MM.1S (cell line): ENCODE results near the gene HS6ST3.

Source experiments
- DNase-seq: peaks from one replicate; pipeline ENCODE4 v3.0.0-alpha.2; 2015
- H2AFZ ChIP-seq: fragments of 300-600 bp; sonication (generic); 2 replicates; pipeline ENCODE4 v1.6.0; 2016; ENCODE audit warnings: antibody characterized with exemption, low read length
- H3F3A ChIP-seq: fragments of 300-600 bp; sonication (generic); 2 replicates; pipeline ENCODE4 v1.6.1; 2016; ENCODE audit warnings: mild to moderate bottlenecking, antibody characterized with exemption, low read length, moderate library complexity, mixed read lengths; ENCODE audit not compliant: insufficient read depth
- H3K27ac ChIP-seq: fragments of 300-600 bp; sonication (generic); 2 replicates; pipeline ENCODE4 v1.5.1; 2016; ENCODE audit warnings: mild to moderate bottlenecking, low read length
- H3K27me3 ChIP-seq: fragments of 300-600 bp; sonication (generic); replicated peaks from 2 replicates; pipeline ENCODE4 v1.6.0; 2016; ENCODE audit warnings: low read length; ENCODE audit not compliant: insufficient read depth
- H3K36me3 ChIP-seq: fragments of 300-600 bp; sonication (generic); replicated peaks from 2 replicates; pipeline ENCODE4 v1.6.1; 2016; ENCODE audit warnings: mild to moderate bottlenecking, low read length, mixed read lengths; ENCODE audit not compliant: insufficient read depth
- H3K4me1 ChIP-seq: fragments of 300-600 bp; sonication (generic); 2 replicates; pipeline ENCODE4 v1.6.1; 2016; ENCODE audit warnings: low read length, mixed read lengths
- H3K4me2 ChIP-seq: fragments of 300-600 bp; sonication (generic); 2 replicates; pipeline ENCODE4 v1.6.0; 2016; ENCODE audit warnings: low read depth, low read length
- H3K4me3 ChIP-seq: fragments of 300-600 bp; sonication (generic); 2 replicates; pipeline ENCODE4 v1.5.1; 2016; ENCODE audit warnings: low read length, mixed read lengths
- H3K79me2 ChIP-seq: fragments of 300-600 bp; sonication (generic); 2 replicates; pipeline ENCODE4 v1.6.1; 2016; ENCODE audit warnings: mixed run types, low read length, mixed read lengths
- H3K9ac ChIP-seq: fragments of 300-600 bp; sonication (generic); 2 replicates; pipeline ENCODE4 v1.6.1; 2016; ENCODE audit warnings: low read length, mixed read lengths
- H3K9me2 ChIP-seq: fragments of 300-600 bp; sonication (generic); replicated peaks from 2 replicates; pipeline ENCODE4 v1.6.1; 2016; ENCODE audit warnings: mild to moderate bottlenecking, low read length, mixed read lengths; ENCODE audit not compliant: insufficient read depth
- H3K9me3 ChIP-seq: fragments of 300-600 bp; sonication (generic); replicated peaks from 2 replicates; pipeline ENCODE4 v1.6.1; 2016; ENCODE audit warnings: mild to moderate bottlenecking, low read length, mixed read lengths; ENCODE audit not compliant: insufficient read depth
- H4K20me1 ChIP-seq: fragments of 300-600 bp; sonication (generic); 2 replicates; pipeline ENCODE4 v1.6.1; 2016; ENCODE audit warnings: mild to moderate bottlenecking, low read length, moderate library complexity, mixed read lengths; ENCODE audit not compliant: insufficient read depth
- CTCF ChIP-seq: fragments of 300-600 bp; sonication (generic); IDR thresholded peaks from 2 replicates; pipeline ENCODE4 v1.5.1; 2016; ENCODE audit warnings: antibody characterized with exemption, low read length, mixed read lengths
- EZH2 ChIP-seq: fragments of 300-600 bp; sonication (generic); optimal IDR thresholded peaks from 2 replicates; pipeline ENCODE3; 2017; ENCODE audit warnings: low read depth, mild to moderate bottlenecking, antibody characterized with exemption, low read length, mixed read lengths
- EZH2phosphoT487 ChIP-seq: fragments of 300-600 bp; sonication (generic); IDR thresholded peaks from 2 replicates; pipeline ENCODE4 v1.6.1; 2018; ENCODE audit warnings: antibody characterized with exemption, low read length

Gene HS6ST3

GRCh38 chr13:96185818-96186217 lies 95.9 kb downstream of the HS6ST3 start:
- H3K9me2 ChIP-seq = no peaks in the 10 kb centered on the region
- H3K4me1 ChIP-seq = no peaks in the 10 kb centered on the region
- no peak overlapping the region for H3K27ac ChIP-seq
- H4K20me1 ChIP-seq = no peaks in the 10 kb centered on the region
- no peaks in the 10 kb centered on the region for H3K9me3 ChIP-seq
- H3K4me3 ChIP-seq = no peak overlapping the region
- H3F3A ChIP-seq = no peaks in the 10 kb centered on the region
- H3K27me3 ChIP-seq = no peaks in the 10 kb centered on the region
- no peak overlapping the region for H2AFZ ChIP-seq
- H3K9ac ChIP-seq = no peak overlapping the region
- no peak for DNase-seq
- no peaks in the 10 kb centered on the region for H3K79me2 ChIP-seq
- H3K36me3 ChIP-seq = no peaks in the 10 kb centered on the region
- TF ChIP-seq EZH2 = no peak
- TF ChIP-seq CTCF = no peak
- no peak for TF ChIP-seq EZH2phosphoT487
- no peak overlapping the region for H3K4me2 ChIP-seq

GRCh38 chr13:96191367-96191766 lies 101.5 kb downstream of the HS6ST3 start:
- H3K27ac ChIP-seq = no peak overlapping the region
- no peak overlapping the region for H2AFZ ChIP-seq
- H3K4me2 ChIP-seq = no peak overlapping the region
- H3K4me3 ChIP-seq = no peak overlapping the region
- H4K20me1 ChIP-seq = no peaks in the 10 kb centered on the region
- no peaks in the 10 kb centered on the region for H3K9me2 ChIP-seq
- H3K27me3 ChIP-seq = no peaks in the 10 kb centered on the region
- no peak for DNase-seq
- H3K4me1 ChIP-seq = no peaks in the 10 kb centered on the region
- no peak overlapping the region for H3K9ac ChIP-seq
- H3K79me2 ChIP-seq = no peaks in the 10 kb centered on the region
- TF ChIP-seq EZH2 (no peak), CTCF (no peak)
- no peaks in the 10 kb centered on the region for H3K9me3 ChIP-seq
- H3F3A ChIP-seq = no peaks in the 10 kb centered on the region
- no peaks in the 10 kb centered on the region for H3K36me3 ChIP-seq

GRCh38 chr13:96193728-96194310 lies 103.9 kb downstream of the HS6ST3 start:
- H3K4me2 ChIP-seq = no peak overlapping the region
- H3K36me3 ChIP-seq = no peaks in the 10 kb centered on the region
- H3K79me2 ChIP-seq = no peaks in the 10 kb centered on the region
- H3K4me1 ChIP-seq = no peaks in the 10 kb centered on the region
- no peak overlapping the region for H3K9ac ChIP-seq
- H3F3A ChIP-seq = no peaks in the 10 kb centered on the region
- no peak overlapping the region for H3K4me3 ChIP-seq
- DNase-seq = no peak
- H3K27ac ChIP-seq = no peak overlapping the region
- H3K9me3 ChIP-seq = no peaks in the 10 kb centered on the region
- TF ChIP-seq EZH2phosphoT487 (no peak), CTCF (no peak), EZH2 (no peak)
- no peaks in the 10 kb centered on the region for H3K9me2 ChIP-seq
- no peaks in the 10 kb centered on the region for H3K27me3 ChIP-seq
- no peak overlapping the region for H2AFZ ChIP-seq
- no peaks in the 10 kb centered on the region for H4K20me1 ChIP-seq
